Measurements from ENCODE around the gene FAM107B. TPM values are rescaled to one million over a fixed set of nuclear protein-coding genes. Genes with fewer than 3 reads are reported as not detected.

Gene FAM107B
- total and polyA plus RNA-seq, 2 of the 4 experiments (the other 2 are of a cell fraction): 26.4 to 27.1 TPM

GRCh38 chr10:14812271-14812670, 37.6 kb upstream of the FAM107B start:
- no peak overlapping the region for H3K18ac ChIP-seq (ENCODE audit: low read depth, low read length)
- in situ Hi-C loops (cut with MboI; ENCODE audit: low sequenced_read_pairs): loop anchor here (25.0 kb wide), 1 partner anchor 625 kb away; no protein-coding TSS in a partner anchor
- H2BK120ac ChIP-seq (ENCODE audit: low read depth, low read length): no peak overlapping the region
- POLR2A ChIA-PET (ENCODE audit: unreplicated experiment): no interaction called here
- H3K56ac ChIP-seq (ENCODE audit: extremely low read depth, insufficient read depth, low read length): no peak overlapping the region
- H2BK15ac ChIP-seq (ENCODE audit: low read depth, low read length): no peak overlapping the region
- TF ChIP-seq CEBPB (IDR thresholded peaks at IDR 0.05; ENCODE audit: low read depth, low read length): no peak
- TF ChIP-seq MAZ (IDR thresholded peaks at IDR 0.05; ENCODE audit: borderline replicate concordance, low read depth, low read length): no peak
- TF ChIP-seq CHD1 (IDR thresholded peaks at IDR 0.05; ENCODE audit: low read depth, low read length): no peak
- no peak for TF ChIP-seq FOS (IDR thresholded peaks at IDR 0.05; ENCODE audit: low read depth, low read length)
- TF ChIP-seq CTCF (conservative IDR thresholded peaks at IDR 0.05; ENCODE audit: low read depth, low read length): no peak
- TF ChIP-seq ELK1 (IDR thresholded peaks at IDR 0.05; ENCODE audit: borderline replicate concordance, low read depth, low read length): no peak
- TF ChIP-seq BHLHE40 (IDR thresholded peaks at IDR 0.05; ENCODE audit: low read depth, low read length): no peak
- no peak for TF ChIP-seq MAFK (IDR thresholded peaks at IDR 0.05; ENCODE audit: low read depth, low read length)
- TF ChIP-seq SMC3 (IDR thresholded peaks at IDR 0.05; ENCODE audit: low read depth, low read length): no peak
- no peak for TF ChIP-seq POLR2A (IDR thresholded peaks at IDR 0.05; ENCODE audit: low read depth, low read length)
- no peak overlapping the region for H2BK5ac ChIP-seq (ENCODE audit: low read depth, low read length, poor library complexity, severe bottlenecking)
- H3K4me3 ChIP-seq (ENCODE audit: insufficient read depth, low read depth, low read length): no peak overlapping the region
- H2AK5ac ChIP-seq (ENCODE audit: low read depth, low read length): no peak overlapping the region
- no peak overlapping the region for H4K91ac ChIP-seq (ENCODE audit: insufficient read depth, low read depth, low read length)
- CTCF ChIA-PET: no interaction called here
- no peaks in the 10 kb centered on the region for H3K36me3 ChIP-seq (ENCODE audit: control insufficient read depth, insufficient read depth, low read length)
- H3K9me1 ChIP-seq (ENCODE audit: insufficient read depth, low read length): no peaks in the 10 kb centered on the region
- no CpG with 5 or more reads among the region's 3 CpGs for WGBS, 2 experiments (ENCODE audit: extremely low coverage in 2 of 2, insufficient read length in 1 of 2)
- no peaks in the 10 kb centered on the region for H3K9me3 ChIP-seq (ENCODE audit: control insufficient read depth, insufficient read depth, low read length)
- no peak overlapping the region for H3K27ac ChIP-seq (ENCODE audit: insufficient read depth, low read length)
- no peak overlapping the region for H3K23ac ChIP-seq (ENCODE audit: low read depth, low read length)
- dilution Hi-C loops (cut with HindIII; ENCODE audit: low sequenced_read_pairs, unreplicated experiment): no loop called here
- no peaks in the 10 kb centered on the region; the same call in 1 of the 2 replicates for H3K27me3 ChIP-seq (ENCODE audit: control insufficient read depth, insufficient read depth, low read length)
- no peak overlapping the region for H3K14ac ChIP-seq (replicated peaks; ENCODE audit: low read depth, low read length)
- no peaks in the 10 kb centered on the region for H3K79me1 ChIP-seq (ENCODE audit: low read depth in 1 of 2, low read length in 2 of 2)
- no peaks in the 10 kb centered on the region for H3K4me1 ChIP-seq (ENCODE audit: control insufficient read depth, insufficient read depth, low read length)
- 0 out of 2 replicates have a peak overlapping the region, but pooled peaks have one; percentile 45 for H3K4me2 ChIP-seq (ENCODE audit: low read depth, low read length)
- H4K20me1 ChIP-seq (ENCODE audit: insufficient read depth, low read length): no peaks in the 10 kb centered on the region
- BruUV-seq (replicated peaks): no TSS peak
- no peak overlapping the region for H2AFZ ChIP-seq (replicated peaks; ENCODE audit: low read length, poor library complexity)
- no peak overlapping the region for H4K5ac ChIP-seq (ENCODE audit: low read depth, low read length)
- DNase-seq (peak; percentile 15), ATAC-seq (ENCODE audit: low read depth) (no peak)
- H2AK9ac ChIP-seq (replicated peaks; ENCODE audit: low read depth, low read length, poor library complexity): no peak overlapping the region
- no peak overlapping the region for H4K8ac ChIP-seq (ENCODE audit: low read depth in 2 of 2, low read length in 2 of 2)
- no peak overlapping the region for H3K9ac ChIP-seq (ENCODE audit: low read depth, low read length)
- H3K4ac ChIP-seq (ENCODE audit: low read depth, low read length): no peak overlapping the region
- intact Hi-C loops (cut with micrococcal nuclease): no loop called here
- no peak overlapping the region for H2BK20ac ChIP-seq (ENCODE audit: low read depth, low read length)

Measured in IMR-90 (cell line).